HG02885 (cell line): ENCODE results near the gene SORCS2.

Source experiments
- ATAC-seq: cut with Tn5 transposase; IDR thresholded peaks from one replicate; pipeline ENCODE4 v1.9.1; 2021; ENCODE audit warnings: mild to moderate bottlenecking; ENCODE audit not compliant: unreplicated experiment, poor library complexity

Gene SORCS2

GRCh38 chr4:7395645-7396044 lies 203.3 kb downstream of the SORCS2 start:
- no peak for ATAC-seq

GRCh38 chr4:7396186-7396910 lies 204.0 kb downstream of the SORCS2 start:
- ATAC-seq: no peak

GRCh38 chr4:7397206-7398103 lies 205.1 kb downstream of the SORCS2 start:
- ATAC-seq: no peak

GRCh38 chr4:7398104-7398423 lies 205.7 kb downstream of the SORCS2 start:
- no peak for ATAC-seq

- ATAC-seq: no peak
These were observed 206.6 kb downstream of the SORCS2 start for GRCh38 chr4:7398788-7399439.

- no peak for ATAC-seq
These were observed 207.3 kb downstream of the SORCS2 start for GRCh38 chr4:7399440-7400234.

- no peak for ATAC-seq
These were observed 208.4 kb downstream of the SORCS2 start for GRCh38 chr4:7400671-7401298.

GRCh38 chr4:7402526-7402925 lies 210.2 kb downstream of the SORCS2 start:
- no peak for ATAC-seq

GRCh38 chr4:7403001-7403400 lies 210.7 kb downstream of the SORCS2 start:
- no peak for ATAC-seq

GRCh38 chr4:7408166-7408565 lies 215.8 kb downstream of the SORCS2 start:
- no peak for ATAC-seq

- ATAC-seq: no peak
These were observed 218.1 kb downstream of the SORCS2 start for GRCh38 chr4:7410446-7410845.

GRCh38 chr4:7411491-7411890 lies 219.2 kb downstream of the SORCS2 start:
- no peak for ATAC-seq

GRCh38 chr4:7411896-7412553 lies 219.7 kb downstream of the SORCS2 start:
- ATAC-seq: no peak

GRCh38 chr4:7412554-7412912 lies 220.2 kb downstream of the SORCS2 start:
- ATAC-seq: no peak

- ATAC-seq: no peak
These were observed 221.7 kb downstream of the SORCS2 start for GRCh38 chr4:7414046-7414445.

- ATAC-seq: no peak
These were observed 222.6 kb downstream of the SORCS2 start for GRCh38 chr4:7414736-7415510.

GRCh38 chr4:7415927-7416686 lies 223.8 kb downstream of the SORCS2 start:
- ATAC-seq: no peak
